ENCODE measurements around the gene MMAB.

Gene MMAB

GRCh38 chr12:109518820-109519665, 54.3 kb downstream of the MMAB start:
- peak in 2 of 3 donors; percentile 5 to 22 for DNase-seq (ENCODE audit: low read depth in 3 of 3, low spot score in 1 of 3)

GRCh38 chr12:109517619-109518018, 55.7 kb downstream of the MMAB start:
- no peak for DNase-seq (ENCODE audit: low read depth in 3 of 3, low spot score in 1 of 3)

- no peak for DNase-seq (ENCODE audit: low read depth in 3 of 3, low spot score in 1 of 3)
Measured at GRCh38 chr12:109513977-109514376, 59.3 kb downstream of the MMAB start.

- DNase-seq (ENCODE audit: low read depth in 3 of 3, low spot score in 1 of 3): no peak
Measured at GRCh38 chr12:109513051-109513450, 60.3 kb downstream of the MMAB start.

GRCh38 chr12:109512608-109513007, 60.7 kb downstream of the MMAB start:
- no peak for DNase-seq (ENCODE audit: low read depth in 3 of 3, low spot score in 1 of 3)

- DNase-seq (ENCODE audit: low read depth in 3 of 3, low spot score in 1 of 3): no peak
Measured at GRCh38 chr12:109510196-109510595, 63.1 kb downstream of the MMAB start.

- no peak for DNase-seq (ENCODE audit: low read depth in 3 of 3, low spot score in 1 of 3)
Measured at GRCh38 chr12:109504068-109504467, 69.2 kb downstream of the MMAB start.

Measured in stimulated activated CD4-positive, alpha-beta T cell treated with anti-CD3 and anti-CD28 coated beads, TNF-alpha, amount 100 ng/mL, for 1 hour (primary cell).